Inferior parietal cortex (tissue), 1 donor: ENCODE results near the gene FCSK.
"Not testable (repeated sequence)": the region's sequence is repeated elsewhere in the genome, so short reads cannot be mapped to it uniquely, and the experiment has no call there.

ENCODE experiments used
- DNase-seq: peaks from one replicate; pipeline ENCODE4 v3.0.0-alpha.2; 2016; ENCODE audit errors: extremely low spot score

Gene FCSK

GRCh38 chr16:70523076-70523742, 68.8 kb downstream of the FCSK start, which contains the start of gene COG4:
Gene COG4, minus strand, starts transcription at chr16:70523554. Its CDS starts 11 bp downstream, at chr16:70523543.
- peak; percentile 90 for DNase-seq

GRCh38 chr16:70523743-70524398, 69.5 kb downstream of the FCSK start, which contains the start of gene SF3B3:
Gene SF3B3, plus strand, starts transcription at chr16:70523816. Its CDS starts 2,841 bp downstream, at chr16:70526657.
- peak; percentile 80 for DNase-seq

GRCh38 chr16:70524399-70524825, 70.0 kb downstream of the FCSK start:
- not testable (repeated sequence) for DNase-seq

- no peak for DNase-seq
Observed at GRCh38 chr16:70526403-70526802, 72.0 kb downstream of the FCSK start.

GRCh38 chr16:70527315-70527996, 73.1 kb downstream of the FCSK start:
- DNase-seq, result no peak

- DNase-seq, result peak; percentile 62
Observed at GRCh38 chr16:70529051-70529777, 74.8 kb downstream of the FCSK start.
